ENCODE results near the gene IGF1.

IGF1 gene

DNA sequence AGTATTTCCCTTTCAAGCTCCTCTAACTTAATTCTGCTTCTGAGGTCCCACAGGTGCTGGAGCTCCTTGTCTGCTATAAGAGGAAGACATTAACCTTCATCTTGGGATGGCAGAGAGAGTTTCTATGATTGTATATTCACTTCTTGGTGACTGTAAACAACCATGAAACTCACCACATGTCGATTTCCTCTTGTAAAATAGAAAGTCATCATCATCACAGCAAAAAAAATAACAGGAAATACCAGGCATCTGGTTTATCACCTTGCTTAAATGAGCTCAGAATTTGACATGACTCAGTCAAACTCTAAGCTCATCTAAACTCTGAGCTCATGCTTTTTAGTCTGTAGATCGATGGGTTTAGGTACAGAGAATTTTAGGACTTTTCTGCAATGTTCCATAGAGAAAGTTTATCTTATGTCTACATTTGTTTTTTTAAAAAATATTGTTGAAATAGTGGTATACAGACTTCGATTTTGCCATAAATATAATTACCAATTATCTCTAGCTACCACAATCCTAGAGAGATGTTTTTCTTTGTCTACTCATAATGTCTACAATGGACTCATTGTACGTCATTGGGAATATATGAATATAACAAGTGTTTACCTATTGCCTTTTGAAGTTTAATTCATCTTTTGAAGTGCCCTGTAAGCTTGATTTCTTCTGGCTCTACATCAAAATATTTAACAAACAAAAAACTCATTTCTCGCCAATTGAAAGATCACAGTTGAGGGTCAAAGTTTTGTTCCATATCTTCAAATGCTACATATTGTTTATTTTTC, 58.4 kb downstream of the IGF1 start:
- DNase-seq (no peak), ATAC-seq (ENCODE audit: insufficient read depth, low read depth) (no peak)
- Histone ChIP-seq H3K4me2 (ENCODE audit: insufficient read depth, low read length) (no peak overlapping the region), H3K9me3 (ENCODE audit: insufficient read depth, low read length, severe bottlenecking) (no peaks in the 10 kb centered on the region), H2AFZ (ENCODE audit: low read depth, low read length) (no peak overlapping the region), H3K27me3 (ENCODE audit: insufficient read depth, low read length, poor library complexity) (no peaks in the 10 kb centered on the region), H3K27ac (ENCODE audit: low read length) (no peak overlapping the region), H3K4me1 (ENCODE audit: insufficient read depth, low read length) (no peaks in the 10 kb centered on the region), H4K20me1 (ENCODE audit: insufficient read depth, low read length) (no peaks in the 10 kb centered on the region), H3K4me3 (ENCODE audit: low read depth in 1 of 2, low read length in 2 of 2) (no peak overlapping the region), H3K9ac (ENCODE audit: low read depth, low read length) (no peak overlapping the region), H3K36me3 (ENCODE audit: insufficient read depth, low read length) (no peaks in the 10 kb centered on the region), H3K79me2 (ENCODE audit: insufficient read depth, low read length) (no peaks in the 10 kb centered on the region)
- no peak for TF ChIP-seq EZH2 (IDR thresholded peaks at IDR 0.05; ENCODE audit: borderline replicate concordance, low read depth, low read length, severe bottlenecking)
- TF ChIP-seq, protein P1, sequence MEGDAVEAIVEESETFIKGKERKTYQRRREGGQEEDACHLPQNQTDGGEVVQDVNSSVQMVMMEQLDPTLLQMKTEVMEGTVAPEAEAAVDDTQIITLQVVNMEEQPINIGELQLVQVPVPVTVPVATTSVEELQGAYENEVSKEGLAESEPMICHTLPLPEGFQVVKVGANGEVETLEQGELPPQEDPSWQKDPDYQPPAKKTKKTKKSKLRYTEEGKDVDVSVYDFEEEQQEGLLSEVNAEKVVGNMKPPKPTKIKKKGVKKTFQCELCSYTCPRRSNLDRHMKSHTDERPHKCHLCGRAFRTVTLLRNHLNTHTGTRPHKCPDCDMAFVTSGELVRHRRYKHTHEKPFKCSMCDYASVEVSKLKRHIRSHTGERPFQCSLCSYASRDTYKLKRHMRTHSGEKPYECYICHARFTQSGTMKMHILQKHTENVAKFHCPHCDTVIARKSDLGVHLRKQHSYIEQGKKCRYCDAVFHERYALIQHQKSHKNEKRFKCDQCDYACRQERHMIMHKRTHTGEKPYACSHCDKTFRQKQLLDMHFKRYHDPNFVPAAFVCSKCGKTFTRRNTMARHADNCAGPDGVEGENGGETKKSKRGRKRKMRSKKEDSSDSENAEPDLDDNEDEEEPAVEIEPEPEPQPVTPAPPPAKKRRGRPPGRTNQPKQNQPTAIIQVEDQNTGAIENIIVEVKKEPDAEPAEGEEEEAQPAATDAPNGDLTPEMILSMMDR (IDR thresholded peaks at IDR 0.05; ENCODE audit: borderline replicate concordance, extremely low read depth, low read length, poor library complexity, severe bottlenecking): no peak

DNA sequence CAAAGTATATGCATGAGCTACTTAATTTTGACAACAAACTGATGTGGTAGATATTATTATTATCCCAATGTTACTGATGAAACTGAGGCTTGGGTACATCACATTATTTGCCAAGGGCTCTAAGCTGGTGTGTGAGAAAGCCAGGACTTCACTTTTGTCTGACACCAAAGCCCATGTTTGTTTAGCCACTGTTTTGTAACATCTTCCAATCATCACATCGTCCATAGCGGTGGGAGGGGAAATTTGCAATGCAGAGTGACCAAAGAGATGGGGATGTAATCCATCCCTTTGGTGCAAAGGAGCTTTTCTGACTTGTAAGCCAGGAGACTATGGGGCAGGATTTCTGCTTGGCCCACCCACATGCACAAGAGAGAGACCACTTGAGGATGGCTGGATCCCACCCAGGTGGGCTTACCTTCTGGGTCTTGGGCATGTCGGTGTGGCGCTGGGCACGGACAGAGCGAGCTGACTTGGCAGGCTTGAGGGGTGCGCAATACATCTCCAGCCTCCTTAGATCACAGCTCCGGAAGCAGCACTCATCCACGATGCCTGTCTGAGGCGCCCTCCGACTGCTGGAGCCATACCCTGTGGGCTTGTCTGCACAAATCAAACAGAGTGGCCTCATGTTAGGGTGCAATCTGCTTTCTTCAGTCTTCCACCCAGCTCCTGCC, 61.1 kb downstream of the IGF1 start:
- TF ChIP-seq EZH2 (IDR thresholded peaks at IDR 0.05; ENCODE audit: borderline replicate concordance, low read depth, low read length, severe bottlenecking): no peak
- TF ChIP-seq, protein P1 (IDR thresholded peaks at IDR 0.05; ENCODE audit: borderline replicate concordance, extremely low read depth, low read length, poor library complexity, severe bottlenecking): no peak
- no peak overlapping the region for H3K9ac ChIP-seq (ENCODE audit: low read depth, low read length)
- H3K4me1 ChIP-seq (ENCODE audit: insufficient read depth, low read length): no peaks in the 10 kb centered on the region
- H3K27ac ChIP-seq (ENCODE audit: low read length): no peak overlapping the region
- H3K36me3 ChIP-seq (ENCODE audit: insufficient read depth, low read length): no peaks in the 10 kb centered on the region
- H4K20me1 ChIP-seq (ENCODE audit: insufficient read depth, low read length): no peaks in the 10 kb centered on the region
- no peaks in the 10 kb centered on the region for H3K79me2 ChIP-seq (ENCODE audit: insufficient read depth, low read length)
- ATAC-seq (ENCODE audit: insufficient read depth, low read depth) (no peak), DNase-seq (no peak)
- H3K9me3 ChIP-seq (ENCODE audit: insufficient read depth, low read length, severe bottlenecking): no peaks in the 10 kb centered on the region
- H3K4me2 ChIP-seq (ENCODE audit: insufficient read depth, low read length): no peak overlapping the region
- H3K27me3 ChIP-seq (ENCODE audit: insufficient read depth, low read length, poor library complexity): no peaks in the 10 kb centered on the region
- H2AFZ ChIP-seq (ENCODE audit: low read depth, low read length): no peak overlapping the region
- no peak overlapping the region for H3K4me3 ChIP-seq (ENCODE audit: low read depth in 1 of 2, low read length in 2 of 2)

DNA sequence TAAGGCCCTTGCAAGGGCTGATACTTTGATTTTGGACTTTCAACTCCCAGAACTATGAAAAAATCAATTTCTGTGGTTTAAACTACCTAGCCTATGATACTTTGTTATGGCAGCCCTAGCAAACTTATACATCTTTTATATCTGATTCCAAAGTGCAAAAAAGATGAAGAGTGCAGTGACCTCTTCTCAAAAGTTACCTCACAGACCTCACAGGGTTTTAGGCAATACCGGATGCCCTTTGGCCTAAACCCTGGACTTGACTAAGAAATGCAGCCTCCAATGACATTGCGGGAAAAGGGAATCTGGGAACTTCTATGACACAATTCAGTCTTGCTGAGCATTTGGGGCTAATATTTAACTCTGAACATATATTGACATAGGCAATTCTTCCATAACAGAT, 63.3 kb downstream of the IGF1 start:
- DNase-seq (no peak), ATAC-seq (ENCODE audit: insufficient read depth, low read depth) (no peak)
- TF ChIP-seq, protein P1 (IDR thresholded peaks at IDR 0.05; ENCODE audit: borderline replicate concordance, extremely low read depth, low read length, poor library complexity, severe bottlenecking): no peak
- no peak for TF ChIP-seq EZH2 (IDR thresholded peaks at IDR 0.05; ENCODE audit: borderline replicate concordance, low read depth, low read length, severe bottlenecking)
- H2AFZ ChIP-seq (ENCODE audit: low read depth, low read length): no peak overlapping the region
- no peak overlapping the region for H3K4me3 ChIP-seq (ENCODE audit: low read depth in 1 of 2, low read length in 2 of 2)
- H3K27me3 ChIP-seq (ENCODE audit: insufficient read depth, low read length, poor library complexity): no peaks in the 10 kb centered on the region
- no peak overlapping the region for H3K27ac ChIP-seq (ENCODE audit: low read length)
- H3K36me3 ChIP-seq (ENCODE audit: insufficient read depth, low read length): no peaks in the 10 kb centered on the region
- no peaks in the 10 kb centered on the region for H3K4me1 ChIP-seq (ENCODE audit: insufficient read depth, low read length)
- no peak overlapping the region for H3K9ac ChIP-seq (ENCODE audit: low read depth, low read length)
- H3K9me3 ChIP-seq (ENCODE audit: insufficient read depth, low read length, severe bottlenecking): no peaks in the 10 kb centered on the region
- H4K20me1 ChIP-seq (ENCODE audit: insufficient read depth, low read length): no peaks in the 10 kb centered on the region
- no peak overlapping the region for H3K4me2 ChIP-seq (ENCODE audit: insufficient read depth, low read length)
- H3K79me2 ChIP-seq (ENCODE audit: insufficient read depth, low read length): no peaks in the 10 kb centered on the region

Data from DND-41 (cell line).